HG03342 (cell line): ENCODE data around the gene GALNTL6.
"Not testable (repeated sequence)": the region's sequence is repeated elsewhere in the genome, so short reads cannot be mapped to it uniquely, and the experiment has no call there.

Experiments used
- ATAC-seq: cut with Tn5 transposase; IDR thresholded peaks from one replicate; pipeline ENCODE4 v1.9.1; 2021; ENCODE audit warnings: mild to moderate bottlenecking, moderate library complexity; ENCODE audit not compliant: unreplicated experiment

Gene GALNTL6

GRCh38 chr4:172780566-172781081 is 967.4 kb downstream of the GALNTL6 start:
- ATAC-seq, result no peak

- ATAC-seq, result no peak
Observed at GRCh38 chr4:172785613-172786012, 972.4 kb downstream of the GALNTL6 start.

GRCh38 chr4:172786039-172786792 is 973.0 kb downstream of the GALNTL6 start:
- no peak for ATAC-seq

- ATAC-seq, result no peak
Observed at GRCh38 chr4:172787111-172787510, 973.9 kb downstream of the GALNTL6 start.

GRCh38 chr4:172791841-172792240 is 978.6 kb downstream of the GALNTL6 start:
- no peak for ATAC-seq

GRCh38 chr4:172793565-172794306 is 980.5 kb downstream of the GALNTL6 start:
- ATAC-seq, result no peak

GRCh38 chr4:172794307-172794703 is 981.1 kb downstream of the GALNTL6 start:
- ATAC-seq, result no peak

- not testable (repeated sequence) for ATAC-seq
Observed at GRCh38 chr4:172797281-172797680, 984.1 kb downstream of the GALNTL6 start.

GRCh38 chr4:172802032-172802431 is 988.8 kb downstream of the GALNTL6 start:
- ATAC-seq, result no peak

GRCh38 chr4:172806841-172807240 is 993.6 kb downstream of the GALNTL6 start:
- no peak for ATAC-seq

GRCh38 chr4:172808196-172808595 is 995.0 kb downstream of the GALNTL6 start:
- ATAC-seq, result no peak

GRCh38 chr4:172809319-172809718 is 996.1 kb downstream of the GALNTL6 start:
- ATAC-seq, result no peak

GRCh38 chr4:172813359-172813923 is 1000.2 kb downstream of the GALNTL6 start:
- ATAC-seq, result peak; percentile 85

GRCh38 chr4:172815499-172816164 is 1002.4 kb downstream of the GALNTL6 start:
- ATAC-seq, result no peak

- ATAC-seq, result no peak
Observed at GRCh38 chr4:172818901-172819300, 1005.7 kb downstream of the GALNTL6 start.

GRCh38 chr4:172819353-172819752 is 1006.1 kb downstream of the GALNTL6 start:
- peak; percentile 64 for ATAC-seq

GRCh38 chr4:172822331-172822730 is 1009.1 kb downstream of the GALNTL6 start:
- no peak for ATAC-seq

GRCh38 chr4:172826346-172826745 is 1013.1 kb downstream of the GALNTL6 start:
- no peak for ATAC-seq

- ATAC-seq, result no peak
Observed at GRCh38 chr4:172826861-172827260, 1013.7 kb downstream of the GALNTL6 start.

- ATAC-seq, result no peak
Observed at GRCh38 chr4:172830295-172830764, 1017.1 kb downstream of the GALNTL6 start.

GRCh38 chr4:172836661-172837060 is 1023.5 kb downstream of the GALNTL6 start:
- ATAC-seq, result no peak
